Keratinocyte (primary cell): ENCODE measurements around the gene CIB4. TPM values are rescaled to one million over a fixed set of nuclear protein-coding genes. Genes with fewer than 3 reads are reported as not detected.

ENCODE experiments used
- DNase-seq: peaks from one replicate; pipeline ENCODE4 v3.0.0-alpha.2; 2011; ENCODE audit warnings: low read depth, missing footprints, low spot score
- FAIRE-seq: peaks from 2 replicates; lab custom pipeline; 2011; peaks lifted over from hg19 to GRCh38; lab: Jason Lieb, UNC
- H2AFZ ChIP-seq: 2 replicates; pipeline ENCODE4 v1.6.0; 2012; ENCODE audit warnings: low read length, control low read depth, inconsistent platforms; ENCODE audit not compliant: control insufficient read depth
- H3K27ac ChIP-seq: 2 replicates; pipeline ENCODE4 v1.5.1; 2011; ENCODE audit warnings: low read length; ENCODE audit not compliant: control insufficient read depth, insufficient read depth
- H3K27me3 ChIP-seq: 3 replicates; pipeline ENCODE4 v1.6.0; 2011; ENCODE audit warnings: low read length; ENCODE audit not compliant: control insufficient read depth, insufficient read depth; ENCODE audit errors: extremely low read depth
- H3K36me3 ChIP-seq, 2 experiments: 2 replicates in 1 of 2; 3 replicates in 1 of 2; pipeline ENCODE4 v1.5.1; 2011; ENCODE audit warnings: low read length in 2 of 2, mild to moderate bottlenecking in 1 of 2; ENCODE audit not compliant: control insufficient read depth in 2 of 2, insufficient read depth in 2 of 2; ENCODE audit errors: extremely low read depth in 1 of 2
- H3K4me1 ChIP-seq: 3 replicates; pipeline ENCODE4 v1.5.1; 2011; ENCODE audit warnings: low read length; ENCODE audit not compliant: control insufficient read depth, insufficient read depth; ENCODE audit errors: extremely low read depth
- H3K4me2 ChIP-seq: 3 replicates; pipeline ENCODE4 v1.6.0; 2011; ENCODE audit warnings: low read depth, low read length; ENCODE audit not compliant: control insufficient read depth, insufficient read depth; ENCODE audit errors: extremely low read depth
- H3K4me3 ChIP-seq, 3 experiments: fragments of 200-600 bp in 1 of 3; sonication (generic) in 1 of 3; 2 replicates in 2 of 3; 3 replicates in 1 of 3; pipeline ENCODE4 v1.5.1; 2011 to 2016; ENCODE audit warnings: low read length in 3 of 3, mild to moderate bottlenecking in 3 of 3, control low read depth in 2 of 3, inconsistent platforms in 1 of 3, low read depth in 1 of 3, mixed read lengths in 1 of 3, mixed run types in 1 of 3, moderate library complexity in 1 of 3; ENCODE audit not compliant: control insufficient read depth in 2 of 3, insufficient read depth in 2 of 3; ENCODE audit errors: extremely low read depth in 1 of 3
- H3K79me2 ChIP-seq: 2 replicates; pipeline ENCODE4 v1.6.0; 2012; ENCODE audit warnings: low read length; ENCODE audit not compliant: control insufficient read depth, insufficient read depth
- H3K9ac ChIP-seq: 3 replicates; pipeline ENCODE4 v1.6.0; 2011; ENCODE audit warnings: low read length; ENCODE audit not compliant: control insufficient read depth, insufficient read depth; ENCODE audit errors: extremely low read depth
- H3K9me1 ChIP-seq: 3 replicates; pipeline ENCODE4 v1.6.0; 2011; ENCODE audit warnings: low read length; ENCODE audit not compliant: control insufficient read depth, insufficient read depth; ENCODE audit errors: extremely low read depth
- H3K9me3 ChIP-seq: 2 replicates; pipeline ENCODE4 v1.5.1; 2012; ENCODE audit warnings: low read depth, low read length; ENCODE audit not compliant: control insufficient read depth
- H4K20me1 ChIP-seq: 3 replicates; pipeline ENCODE4 v1.6.0; 2011; ENCODE audit warnings: low read length; ENCODE audit not compliant: control insufficient read depth, insufficient read depth; ENCODE audit errors: extremely low read depth
- CTCF ChIP-seq, 3 experiments: IDR thresholded peaks in 1 of 3; conservative IDR thresholded peaks in 1 of 3; optimal IDR thresholded peaks in 1 of 3; 2 replicates in 2 of 3; 3 replicates in 1 of 3; pipeline versions ENCODE3 to v1.5.1; 2011; ENCODE audit warnings: low read length in 3 of 3, mild to moderate bottlenecking in 3 of 3, moderate library complexity in 2 of 3, control low read depth in 1 of 3, inconsistent platforms in 1 of 3; ENCODE audit not compliant: insufficient read depth in 2 of 3; ENCODE audit errors: extremely low read depth in 1 of 3
- EZH2 ChIP-seq: IDR thresholded peaks from one replicate; pipeline ENCODE4 v1.6.1; 2012; ENCODE audit warnings: inconsistent platforms, mild to moderate bottlenecking, low read length, moderate library complexity
- dilution Hi-C: fragments of 300-500 bp; cut with MboI; formaldehyde crosslinking; loops from one replicate; pipeline ENCODE4 v1.7.0; 2020; ENCODE audit warnings: low sequenced_read_pairs; ENCODE audit not compliant: extremely low pct_ligation_motif_present
- polyA plus RNA-seq, 5 experiments: library from polyadenylated mRNA; depleted of rRNA in 3 of 5; stranded (reverse) in 3 of 5; stranded (forward) in 1 of 5; unstranded in 1 of 5; fragments of >200 nt; gene quantifications; 1 replicate in 1 of 5; 2 replicates in 3 of 5; 3 replicates in 1 of 5; pipeline versions ENCODE4 v1.2.1 to v1.2.3, GENCODE V29; 2011 to 2012; ENCODE audit warnings: missing spikeins in 2 of 5, low read depth in 1 of 5, low replicate concordance in 1 of 5

The CIB4 gene
- polyA plus RNA-seq, 1 donor (not counting 4 experiments of a cell fraction or from before 2014, with no cell fraction given): not detected

GRCh38 chr2:26574066-26574899 is 66.9 kb downstream of the CIB4 start:
- DNase-seq: no peak
- Histone ChIP-seq H3K4me2 (no peak overlapping the region), H3K27me3 (peaks cover 51% of the 10 kb centered on the region), H3K9me3 (no peaks in the 10 kb centered on the region), H4K20me1 (peaks cover 3% of the 10 kb centered on the region), H3K9ac (no peak overlapping the region), H3K4me3 (no peak overlapping the region), H3K4me1 (peaks cover 11% of the 10 kb centered on the region), H3K9me1 (no peaks in the 10 kb centered on the region), H3K79me2 (no peaks in the 10 kb centered on the region), H2AFZ (no peak overlapping the region), H3K36me3 (no peaks in the 10 kb centered on the region), H3K27ac (no peak overlapping the region)
- TF ChIP-seq EZH2: no peak
- no peak for TF ChIP-seq CTCF (optimal IDR thresholded peaks at IDR 0.05 in 1 of 3, IDR thresholded peaks at IDR 0.05 in 1 of 3, conservative IDR thresholded peaks at IDR 0.05 in 1 of 3; ENCODE audit: extremely low read depth in 1 of 3, insufficient read depth in 2 of 3, low read length in 3 of 3)
- dilution Hi-C loops: no loop called here
- FAIRE-seq: no peak

- Histone ChIP-seq H3K4me3 (no peak overlapping the region), H2AFZ (no peak overlapping the region), H3K9me3 (no peaks in the 10 kb centered on the region), H3K27ac (no peak overlapping the region), H3K79me2 (no peaks in the 10 kb centered on the region), H3K36me3 (no peaks in the 10 kb centered on the region), H3K4me1 (peaks cover 11% of the 10 kb centered on the region), H3K9me1 (no peaks in the 10 kb centered on the region), H3K9ac (no peak overlapping the region), H4K20me1 (peaks cover 3% of the 10 kb centered on the region), H3K27me3 (peaks cover 44% of the 10 kb centered on the region), H3K4me2 (no peak overlapping the region)
- FAIRE-seq (no peak), DNase-seq (no peak)
- dilution Hi-C loops: no loop called here
- no peak for TF ChIP-seq CTCF (optimal IDR thresholded peaks at IDR 0.05 in 1 of 3, IDR thresholded peaks at IDR 0.05 in 1 of 3, conservative IDR thresholded peaks at IDR 0.05 in 1 of 3; ENCODE audit: extremely low read depth in 1 of 3, insufficient read depth in 2 of 3, low read length in 3 of 3)
- TF ChIP-seq EZH2: no peak
These were observed 67.8 kb downstream of the CIB4 start for GRCh38 chr2:26573241-26573925.
